WTC11 (cell line): Measurements from ENCODE around the gene BORCS6. TPM values are rescaled to one million over a fixed set of nuclear protein-coding genes. Genes with fewer than 3 reads are reported as not detected.

Source experiments
- ATAC-seq: fragments of 200-7000 bp; cut with Tn5 transposase; 2 replicates; pipeline ENCODE4 v1.10.0; 2021; ENCODE audit warnings: mild to moderate bottlenecking, moderate library complexity
- CTCF ChIA-PET: fragments of 300-600 bp; sonication (Branson Sonifier 250); formaldehyde crosslinking; loops from one replicate; lab custom pipeline; 2021; ENCODE audit warnings: antibody characterized with exemption; lab: Charles Lee
- POLR2A ChIA-PET: fragments of 350-600 bp; sonication (Branson Sonifier 250); formaldehyde crosslinking; loops from one replicate; lab custom pipeline; 2021; ENCODE audit warnings: antibody characterized with exemption; lab: Charles Lee
- DNase-seq: peaks from one replicate; pipeline ENCODE4 v3.0.0; 2021; ENCODE audit warnings: low spot score
- H3K27ac Mint-ChIP-seq: 2 replicates; pipeline ENCODE4 v1.8.0; 2021; ENCODE audit warnings: mixed read lengths
- H3K27me3 Mint-ChIP-seq: 2 replicates; pipeline ENCODE4 v1.8.0; 2021; ENCODE audit warnings: low read depth, mild to moderate bottlenecking, moderate library complexity, mixed read lengths
- H3K36me3 Mint-ChIP-seq: 2 replicates; pipeline ENCODE4 v1.8.0; 2021; ENCODE audit warnings: mixed read lengths
- H3K4me1 Mint-ChIP-seq: 2 replicates; pipeline ENCODE4 v1.8.0; 2022; ENCODE audit warnings: mixed read lengths
- H3K4me3 Mint-ChIP-seq: 2 replicates; pipeline ENCODE4 v1.8.0; 2021; ENCODE audit warnings: mild to moderate bottlenecking, moderate library complexity, mixed read lengths
- H3K9me3 Mint-ChIP-seq: 2 replicates; pipeline ENCODE4 v1.8.0; 2021; ENCODE audit warnings: mixed read lengths
- IRF1 ChIP-seq: sonication (generic); formaldehyde crosslinking; IDR thresholded peaks from 2 replicates; pipeline ENCODE4 v1.8.0; 2023; ENCODE audit warnings: missing genetic modification reagents
- JUN ChIP-seq: sonication (generic); formaldehyde crosslinking; IDR thresholded peaks from 2 replicates; pipeline ENCODE4 v1.8.0; 2023; ENCODE audit warnings: mild to moderate bottlenecking, missing genetic modification reagents
- MYBL2 ChIP-seq: sonication (generic); formaldehyde crosslinking; IDR thresholded peaks from 2 replicates; pipeline ENCODE4 v1.8.1; 2023; ENCODE audit warnings: mild to moderate bottlenecking, moderate library complexity, missing genetic modification reagents
- NFYB ChIP-seq: sonication (generic); formaldehyde crosslinking; conservative IDR thresholded peaks from 2 replicates; pipeline ENCODE4 v1.8.0; 2022; ENCODE audit warnings: low read depth, missing genetic modification reagents
- RORB ChIP-seq: fragments of 250-450 bp; sonication (Bioruptor Pico); IDR thresholded peaks from 2 replicates; pipeline ENCODE4 v1.9.0; 2021; ENCODE audit warnings: mild to moderate bottlenecking
- TCF7 ChIP-seq: sonication (generic); formaldehyde crosslinking; IDR thresholded peaks from 2 replicates; pipeline ENCODE4 v1.8.0; 2022; ENCODE audit warnings: mild to moderate bottlenecking, low read depth, missing genetic modification reagents, moderate library complexity
- TP53 ChIP-seq: sonication (generic); formaldehyde crosslinking; IDR thresholded peaks from 2 replicates; pipeline ENCODE4 v1.8.1; 2023; ENCODE audit warnings: mild to moderate bottlenecking, missing genetic modification reagents
- USF2 ChIP-seq: sonication (generic); formaldehyde crosslinking; IDR thresholded peaks from 2 replicates; pipeline ENCODE4 v1.8.1; 2023; ENCODE audit warnings: mild to moderate bottlenecking, missing genetic modification reagents, moderate library complexity
- ZMAT4 ChIP-seq: fragments of 250-450 bp; sonication (Bioruptor Pico); IDR thresholded peaks from 2 replicates; pipeline ENCODE4 v1.9.0; 2021; ENCODE audit warnings: mild to moderate bottlenecking
- ZNF416 ChIP-seq: fragments of 250-450 bp; sonication (Bioruptor Pico); IDR thresholded peaks from 2 replicates; pipeline ENCODE4 v1.9.0; 2021; ENCODE audit warnings: mild to moderate bottlenecking, inconsistent platforms
- ZNF512 ChIP-seq: sonication (generic); formaldehyde crosslinking; IDR thresholded peaks from 2 replicates; pipeline ENCODE4 v1.8.1; 2022; ENCODE audit warnings: missing genetic modification reagents, borderline replicate concordance
- total RNA-seq: library from RNA; stranded (reverse); gene quantifications from 3 replicates; pipeline ENCODE4 v1.2.3, GENCODE V29; 2021
- TF ChIP-seq, protein P1 (sequence below): sonication (generic); formaldehyde crosslinking; IDR thresholded peaks from 2 replicates; pipeline ENCODE4 v1.8.1; 2023; ENCODE audit warnings: mild to moderate bottlenecking, missing genetic modification reagents
- TF ChIP-seq, protein P2 (sequence below): sonication (generic); formaldehyde crosslinking; IDR thresholded peaks from 2 replicates; pipeline ENCODE4 v1.8.1; 2023; ENCODE audit warnings: mild to moderate bottlenecking, missing genetic modification reagents, borderline replicate concordance
- TF ChIP-seq, protein P3 (sequence below): sonication (generic); formaldehyde crosslinking; IDR thresholded peaks from 2 replicates; pipeline ENCODE4 v1.8.1; 2022; ENCODE audit warnings: mild to moderate bottlenecking, missing genetic modification reagents, moderate library complexity, borderline replicate concordance
- TF ChIP-seq, protein P4 (sequence below): sonication (generic); formaldehyde crosslinking; IDR thresholded peaks from 2 replicates; pipeline ENCODE4 v1.8.0; 2022; ENCODE audit warnings: mild to moderate bottlenecking, missing genetic modification reagents

The BORCS6 gene
- total RNA-seq, 1 experiment from 2014 or later, result 5.6 TPM

- TF ChIP-seq, protein P1, sequence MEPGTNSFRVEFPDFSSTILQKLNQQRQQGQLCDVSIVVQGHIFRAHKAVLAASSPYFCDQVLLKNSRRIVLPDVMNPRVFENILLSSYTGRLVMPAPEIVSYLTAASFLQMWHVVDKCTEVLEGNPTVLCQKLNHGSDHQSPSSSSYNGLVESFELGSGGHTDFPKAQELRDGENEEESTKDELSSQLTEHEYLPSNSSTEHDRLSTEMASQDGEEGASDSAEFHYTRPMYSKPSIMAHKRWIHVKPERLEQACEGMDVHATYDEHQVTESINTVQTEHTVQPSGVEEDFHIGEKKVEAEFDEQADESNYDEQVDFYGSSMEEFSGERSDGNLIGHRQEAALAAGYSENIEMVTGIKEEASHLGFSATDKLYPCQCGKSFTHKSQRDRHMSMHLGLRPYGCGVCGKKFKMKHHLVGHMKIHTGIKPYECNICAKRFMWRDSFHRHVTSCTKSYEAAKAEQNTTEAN (CRISPR knock-in tag), result 0 out of 2 replicates have a peak, but pooled peaks have one; percentile 41
- no peak for TF ChIP-seq JUN (CRISPR knock-in tag)
- TF ChIP-seq, protein P2, sequence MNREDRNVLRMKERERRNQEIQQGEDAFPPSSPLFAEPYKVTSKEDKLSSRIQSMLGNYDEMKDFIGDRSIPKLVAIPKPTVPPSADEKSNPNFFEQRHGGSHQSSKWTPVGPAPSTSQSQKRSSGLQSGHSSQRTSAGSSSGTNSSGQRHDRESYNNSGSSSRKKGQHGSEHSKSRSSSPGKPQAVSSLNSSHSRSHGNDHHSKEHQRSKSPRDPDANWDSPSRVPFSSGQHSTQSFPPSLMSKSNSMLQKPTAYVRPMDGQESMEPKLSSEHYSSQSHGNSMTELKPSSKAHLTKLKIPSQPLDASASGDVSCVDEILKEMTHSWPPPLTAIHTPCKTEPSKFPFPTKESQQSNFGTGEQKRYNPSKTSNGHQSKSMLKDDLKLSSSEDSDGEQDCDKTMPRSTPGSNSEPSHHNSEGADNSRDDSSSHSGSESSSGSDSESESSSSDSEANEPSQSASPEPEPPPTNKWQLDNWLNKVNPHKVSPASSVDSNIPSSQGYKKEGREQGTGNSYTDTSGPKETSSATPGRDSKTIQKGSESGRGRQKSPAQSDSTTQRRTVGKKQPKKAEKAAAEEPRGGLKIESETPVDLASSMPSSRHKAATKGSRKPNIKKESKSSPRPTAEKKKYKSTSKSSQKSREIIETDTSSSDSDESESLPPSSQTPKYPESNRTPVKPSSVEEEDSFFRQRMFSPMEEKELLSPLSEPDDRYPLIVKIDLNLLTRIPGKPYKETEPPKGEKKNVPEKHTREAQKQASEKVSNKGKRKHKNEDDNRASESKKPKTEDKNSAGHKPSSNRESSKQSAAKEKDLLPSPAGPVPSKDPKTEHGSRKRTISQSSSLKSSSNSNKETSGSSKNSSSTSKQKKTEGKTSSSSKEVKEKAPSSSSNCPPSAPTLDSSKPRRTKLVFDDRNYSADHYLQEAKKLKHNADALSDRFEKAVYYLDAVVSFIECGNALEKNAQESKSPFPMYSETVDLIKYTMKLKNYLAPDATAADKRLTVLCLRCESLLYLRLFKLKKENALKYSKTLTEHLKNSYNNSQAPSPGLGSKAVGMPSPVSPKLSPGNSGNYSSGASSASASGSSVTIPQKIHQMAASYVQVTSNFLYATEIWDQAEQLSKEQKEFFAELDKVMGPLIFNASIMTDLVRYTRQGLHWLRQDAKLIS, result no peak
- TF ChIP-seq RORB (CRISPR knock-in tag), result no peak
- TF ChIP-seq, protein P3, sequence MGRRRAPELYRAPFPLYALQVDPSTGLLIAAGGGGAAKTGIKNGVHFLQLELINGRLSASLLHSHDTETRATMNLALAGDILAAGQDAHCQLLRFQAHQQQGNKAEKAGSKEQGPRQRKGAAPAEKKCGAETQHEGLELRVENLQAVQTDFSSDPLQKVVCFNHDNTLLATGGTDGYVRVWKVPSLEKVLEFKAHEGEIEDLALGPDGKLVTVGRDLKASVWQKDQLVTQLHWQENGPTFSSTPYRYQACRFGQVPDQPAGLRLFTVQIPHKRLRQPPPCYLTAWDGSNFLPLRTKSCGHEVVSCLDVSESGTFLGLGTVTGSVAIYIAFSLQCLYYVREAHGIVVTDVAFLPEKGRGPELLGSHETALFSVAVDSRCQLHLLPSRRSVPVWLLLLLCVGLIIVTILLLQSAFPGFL (CRISPR knock-in tag), result no peak
- TF ChIP-seq USF2 (CRISPR knock-in tag), result peak; percentile 87
- no peak for TF ChIP-seq IRF1 (CRISPR knock-in tag)
- no peak for TF ChIP-seq ZNF512 (CRISPR knock-in tag)
- no peak for TF ChIP-seq ZMAT4 (CRISPR knock-in tag)
- peak; percentile 74 for TF ChIP-seq NFYB (CRISPR knock-in tag)
- no peak for TF ChIP-seq ZNF416 (CRISPR knock-in tag)
- TF ChIP-seq MYBL2 (CRISPR knock-in tag), result peak; percentile 65; the same call in 1 of the 2 replicates
Measured at GRCh38 chr17:8189711-8190477, at the start of gene BORCS6 (continued).

DNA sequence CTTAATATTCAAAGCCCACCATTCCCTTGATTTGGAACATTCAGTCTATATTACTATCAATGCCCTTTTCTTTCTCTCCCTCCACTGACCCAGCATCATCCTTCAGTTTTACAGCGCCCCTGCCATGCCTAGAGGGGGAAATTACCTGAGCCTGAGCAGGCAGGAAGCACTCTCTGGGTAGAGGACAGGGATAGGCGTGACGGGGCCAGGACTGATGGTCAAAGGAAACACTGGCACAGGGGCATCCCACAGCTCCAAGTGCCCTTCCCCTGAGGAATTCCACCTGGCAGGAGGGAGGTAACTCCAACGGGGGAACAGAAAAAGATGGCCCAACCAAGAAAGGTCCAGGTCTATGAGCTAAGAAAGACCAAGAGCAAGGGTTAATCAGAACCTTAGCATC, 47.9 kb upstream of the BORCS6 start:
- no peak for ATAC-seq
- TF ChIP-seq, protein P4, sequence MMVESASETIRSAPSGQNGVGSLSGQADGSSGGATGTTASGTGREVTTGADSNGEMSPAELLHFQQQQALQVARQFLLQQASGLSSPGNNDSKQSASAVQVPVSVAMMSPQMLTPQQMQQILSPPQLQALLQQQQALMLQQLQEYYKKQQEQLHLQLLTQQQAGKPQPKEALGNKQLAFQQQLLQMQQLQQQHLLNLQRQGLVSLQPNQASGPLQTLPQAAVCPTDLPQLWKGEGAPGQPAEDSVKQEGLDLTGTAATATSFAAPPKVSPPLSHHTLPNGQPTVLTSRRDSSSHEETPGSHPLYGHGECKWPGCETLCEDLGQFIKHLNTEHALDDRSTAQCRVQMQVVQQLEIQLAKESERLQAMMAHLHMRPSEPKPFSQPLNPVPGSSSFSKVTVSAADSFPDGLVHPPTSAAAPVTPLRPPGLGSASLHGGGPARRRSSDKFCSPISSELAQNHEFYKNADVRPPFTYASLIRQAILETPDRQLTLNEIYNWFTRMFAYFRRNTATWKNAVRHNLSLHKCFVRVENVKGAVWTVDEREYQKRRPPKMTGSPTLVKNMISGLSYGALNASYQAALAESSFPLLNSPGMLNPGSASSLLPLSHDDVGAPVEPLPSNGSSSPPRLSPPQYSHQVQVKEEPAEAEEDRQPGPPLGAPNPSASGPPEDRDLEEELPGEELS, result no peak
- no peak for TF ChIP-seq TP53 (CRISPR knock-in tag)
- TF ChIP-seq TCF7 (CRISPR knock-in tag), result no peak
- no peaks in the 10 kb centered on the region for H3K9me3 Mint-ChIP-seq
- H3K4me1 Mint-ChIP-seq, result no peaks in the 10 kb centered on the region
- ChIA-PET CTCF (interaction anchor here (0.5 to 1.3 kb wide), 2 partner anchors 57 to 1091 kb away, joined by 3 to 4 read pairs; partner anchors contain the start of gene SLC25A35), POLR2A (no interaction called here)
- DNase-seq, result no peak
- peaks cover 54% of the 10 kb centered on the region for H3K36me3 Mint-ChIP-seq
- no peak overlapping the region for H3K27ac Mint-ChIP-seq
- H3K27me3 Mint-ChIP-seq, result no peaks in the 10 kb centered on the region
- no peak overlapping the region for H3K4me3 Mint-ChIP-seq
